VCaP (cell line): ENCODE measurements around the gene CCDC66.
"Not testable (repeated sequence)": the region's sequence is repeated elsewhere in the genome, so short reads cannot be mapped to it uniquely, and the experiment has no call there.

Source experiments
- H3K27ac ChIP-seq: fragments of 450-650 bp; 2 replicates; pipeline ENCODE4 v1.5.1; 2017
- TF ChIP-seq, protein P1 (sequence below): fragments of 450-650 bp; conservative IDR thresholded peaks from 2 replicates; pipeline ENCODE4 v1.5.1; 2017; ENCODE audit warnings: mild to moderate bottlenecking, moderate library complexity

The CCDC66 gene

DNA sequence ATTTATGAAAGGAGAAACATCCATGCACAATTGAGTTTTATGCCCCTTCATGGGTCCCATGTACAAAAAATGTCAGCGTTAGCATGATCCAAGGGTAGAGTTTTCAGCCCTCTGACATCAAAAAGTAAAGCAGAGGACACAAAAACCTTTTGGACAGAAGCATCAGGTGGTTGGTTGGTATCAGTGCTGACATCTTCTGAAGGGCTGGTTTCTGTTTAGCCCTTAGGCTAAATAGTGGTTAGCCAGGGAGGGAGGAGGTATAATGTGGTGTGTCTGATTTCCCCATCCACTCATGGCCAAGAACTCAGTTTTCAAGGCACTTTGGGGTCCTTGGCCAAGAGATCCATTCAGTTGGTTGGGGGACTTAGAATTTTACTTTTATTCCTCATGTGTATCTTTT is 16.5 kb downstream of the CCDC66 start:
- TF ChIP-seq, protein P1, sequence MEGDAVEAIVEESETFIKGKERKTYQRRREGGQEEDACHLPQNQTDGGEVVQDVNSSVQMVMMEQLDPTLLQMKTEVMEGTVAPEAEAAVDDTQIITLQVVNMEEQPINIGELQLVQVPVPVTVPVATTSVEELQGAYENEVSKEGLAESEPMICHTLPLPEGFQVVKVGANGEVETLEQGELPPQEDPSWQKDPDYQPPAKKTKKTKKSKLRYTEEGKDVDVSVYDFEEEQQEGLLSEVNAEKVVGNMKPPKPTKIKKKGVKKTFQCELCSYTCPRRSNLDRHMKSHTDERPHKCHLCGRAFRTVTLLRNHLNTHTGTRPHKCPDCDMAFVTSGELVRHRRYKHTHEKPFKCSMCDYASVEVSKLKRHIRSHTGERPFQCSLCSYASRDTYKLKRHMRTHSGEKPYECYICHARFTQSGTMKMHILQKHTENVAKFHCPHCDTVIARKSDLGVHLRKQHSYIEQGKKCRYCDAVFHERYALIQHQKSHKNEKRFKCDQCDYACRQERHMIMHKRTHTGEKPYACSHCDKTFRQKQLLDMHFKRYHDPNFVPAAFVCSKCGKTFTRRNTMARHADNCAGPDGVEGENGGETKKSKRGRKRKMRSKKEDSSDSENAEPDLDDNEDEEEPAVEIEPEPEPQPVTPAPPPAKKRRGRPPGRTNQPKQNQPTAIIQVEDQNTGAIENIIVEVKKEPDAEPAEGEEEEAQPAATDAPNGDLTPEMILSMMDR, result no peak

DNA sequence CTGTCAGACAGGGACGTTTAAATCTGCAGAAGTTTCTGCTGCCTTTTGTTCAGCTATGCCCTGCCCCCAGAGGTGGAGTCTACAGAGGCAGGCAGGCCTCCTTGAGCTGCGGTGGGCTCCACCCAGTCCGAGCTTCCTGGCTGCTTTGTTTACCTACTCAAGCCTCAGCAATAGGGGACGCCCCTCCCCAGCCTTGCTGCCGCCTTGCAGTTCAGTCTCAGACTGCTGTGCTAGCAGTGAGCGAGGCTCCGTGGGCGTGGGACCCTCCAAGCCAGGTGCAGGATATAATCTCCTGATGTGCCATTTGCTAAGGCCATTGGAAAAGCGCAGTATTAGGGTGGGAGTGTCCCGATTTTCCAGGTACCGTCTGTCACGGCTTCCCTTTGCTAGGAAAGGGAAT is 25.0 kb downstream of the CCDC66 start:
- H3K27ac ChIP-seq, result not testable (repeated sequence)

More for the DNA sequence above, 16.5 kb downstream of the CCDC66 start:
- no peak overlapping the region for H3K27ac ChIP-seq

DNA sequence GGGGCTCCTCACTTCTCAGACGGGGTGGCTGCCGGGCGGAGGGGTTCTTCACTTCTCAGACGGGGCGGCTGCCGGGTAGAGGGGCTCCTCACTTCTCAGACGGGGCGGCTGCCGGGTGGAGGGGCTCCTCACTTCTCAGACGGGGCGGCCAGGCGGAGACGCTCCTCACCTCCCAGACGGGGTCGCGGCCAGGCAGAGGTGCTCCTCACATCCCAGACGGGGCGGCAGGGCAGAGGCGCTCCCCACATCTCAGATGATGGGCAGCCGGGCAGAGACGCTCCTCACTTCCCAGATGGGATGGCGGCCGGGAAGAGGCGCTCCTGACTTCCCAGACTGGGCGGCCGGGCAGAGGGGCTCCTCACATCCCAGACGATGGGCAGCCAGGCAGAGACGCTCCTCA is 27.3 kb downstream of the CCDC66 start:
- H3K27ac ChIP-seq, result not testable (repeated sequence)

DNA sequence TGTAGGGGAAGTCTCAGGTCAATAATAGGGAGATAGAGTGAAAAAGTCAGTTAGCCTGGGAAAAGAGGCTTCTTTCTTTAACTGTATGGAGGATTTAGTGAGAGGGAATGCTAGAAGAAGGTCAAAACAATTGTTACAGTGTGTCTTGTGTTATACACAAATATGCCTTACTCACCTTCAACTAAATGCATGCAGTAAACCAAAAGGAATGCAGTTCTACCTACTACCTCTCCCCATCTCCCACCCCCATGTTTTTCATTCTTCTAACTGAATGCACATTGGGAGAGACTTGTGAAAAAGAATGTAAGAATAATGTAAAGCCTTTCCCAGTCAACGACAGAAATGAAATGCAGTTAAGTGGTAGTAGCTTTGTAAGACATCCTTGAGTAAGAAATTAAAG is 33.8 kb downstream of the CCDC66 start:
- TF ChIP-seq, protein P1, result no peak
- H3K27ac ChIP-seq, result no peak overlapping the region

DNA sequence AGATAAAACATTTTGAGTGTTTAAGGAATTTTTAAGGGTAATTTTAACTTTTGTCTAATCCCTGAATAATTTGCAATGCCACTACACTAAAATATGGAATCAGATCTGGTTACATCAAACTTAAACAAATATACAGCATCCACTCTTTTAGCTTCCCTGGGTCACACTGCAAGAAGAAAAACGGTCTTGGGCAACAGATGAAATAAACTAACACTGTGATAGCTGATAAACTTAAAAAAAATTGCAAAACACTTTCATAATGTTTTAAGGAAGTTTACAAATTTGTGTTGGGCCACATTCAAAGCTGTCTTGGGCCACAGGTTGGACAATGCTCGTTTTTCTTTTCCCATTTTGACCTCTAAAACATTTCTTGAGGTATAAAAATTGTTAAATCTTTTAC is 34.3 kb downstream of the CCDC66 start:
- TF ChIP-seq, protein P1, result no peak
- no peak overlapping the region for H3K27ac ChIP-seq

DNA sequence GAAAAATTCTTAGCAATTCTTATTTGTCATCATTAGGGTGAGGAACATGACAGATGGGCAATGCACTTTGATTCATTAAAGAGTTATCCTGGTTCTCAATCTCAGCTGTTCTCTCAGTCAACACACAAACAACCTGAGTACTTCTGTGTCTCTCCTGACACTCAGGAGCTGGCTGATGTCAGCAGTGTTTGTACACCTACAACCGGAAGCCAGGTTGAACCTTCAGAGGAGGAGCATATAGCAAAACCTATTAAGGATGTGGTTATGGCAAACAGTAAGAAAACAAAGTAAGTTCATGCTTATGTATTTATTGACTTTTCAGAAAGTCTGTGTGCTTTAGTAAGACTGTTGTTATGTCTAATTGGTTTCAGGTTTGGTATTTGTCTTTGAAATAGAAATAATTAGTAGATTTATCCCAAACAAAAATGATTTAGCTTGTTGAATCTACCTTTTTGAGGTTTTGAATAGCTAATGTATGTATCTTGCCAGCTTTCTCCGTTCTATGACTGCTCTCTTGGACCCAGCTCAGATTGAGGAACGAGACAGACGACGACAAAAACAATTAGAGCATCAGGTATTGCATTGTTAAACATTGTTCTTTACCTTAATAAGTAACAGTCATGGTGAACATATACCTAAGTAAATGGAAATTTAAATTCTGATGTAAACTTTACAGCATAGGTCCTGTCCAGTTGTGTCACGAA is 36.6 kb downstream of the CCDC66 start:
- TF ChIP-seq, protein P1, result no peak

DNA sequence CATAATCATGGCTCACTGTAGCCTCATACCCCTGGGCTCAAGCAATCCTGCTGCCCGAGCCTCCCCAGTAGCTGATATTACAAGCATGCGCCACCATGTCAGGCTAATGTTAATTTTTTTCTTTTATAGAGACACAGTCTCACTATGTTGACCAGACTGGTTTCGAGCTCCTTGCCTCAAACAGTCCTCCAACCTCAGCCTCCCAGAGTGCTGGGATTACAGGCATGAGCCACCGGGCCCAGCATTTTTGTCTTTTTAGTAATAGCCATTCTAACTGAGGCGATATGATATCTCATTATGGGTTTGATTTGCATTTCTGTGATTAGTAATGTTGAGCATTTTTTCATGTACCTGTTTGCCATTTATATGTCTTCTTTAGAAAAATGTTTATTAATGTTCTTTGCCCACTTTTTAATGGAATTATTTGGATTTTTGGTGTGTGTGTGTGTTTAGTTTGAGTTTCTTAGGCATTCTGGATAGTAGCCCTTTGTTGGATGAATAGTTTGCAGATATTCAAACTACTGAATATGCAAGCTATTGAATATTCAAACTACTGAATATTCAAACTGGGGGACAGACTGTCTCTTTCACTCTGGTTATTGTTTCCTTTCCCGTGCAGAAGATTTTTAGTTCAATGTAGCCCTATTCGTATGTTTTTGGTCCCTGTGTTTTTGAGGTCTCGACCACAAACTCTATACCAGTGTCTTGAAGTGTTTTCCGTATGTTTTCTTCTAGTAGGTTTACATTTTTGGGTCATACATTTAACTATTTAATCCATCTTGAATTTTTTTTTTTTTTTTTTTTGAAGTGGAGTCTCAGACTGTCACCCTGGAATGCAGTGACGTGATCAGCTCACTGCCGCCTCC is 39.2 kb downstream of the CCDC66 start:
- TF ChIP-seq, protein P1, result no peak
- H3K27ac ChIP-seq, result no peak overlapping the region

More for the DNA sequence above, 36.6 kb downstream of the CCDC66 start:
- H3K27ac ChIP-seq, result peak overlapping the region; percentile 60

DNA sequence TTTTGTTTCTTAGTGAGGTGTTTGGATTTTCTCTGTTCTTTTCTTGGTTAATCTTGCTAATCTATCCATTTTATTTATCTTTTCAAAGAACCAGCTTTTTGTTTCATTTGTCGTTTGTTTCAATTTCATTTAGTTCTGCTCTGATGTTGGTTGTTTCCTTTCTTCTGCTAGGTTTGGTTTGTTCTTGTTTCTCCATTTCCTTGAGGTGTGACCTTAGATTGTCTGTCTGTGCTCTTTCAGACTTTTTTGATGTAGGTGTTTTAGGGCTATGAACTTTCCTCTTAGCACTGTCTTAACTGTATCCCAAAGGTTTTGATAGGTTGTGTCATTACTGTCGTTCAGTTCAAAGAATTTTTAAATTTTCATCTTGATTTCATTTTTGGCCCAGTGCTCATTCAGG is 51.5 kb downstream of the CCDC66 start:
- not testable (repeated sequence) for H3K27ac ChIP-seq

DNA sequence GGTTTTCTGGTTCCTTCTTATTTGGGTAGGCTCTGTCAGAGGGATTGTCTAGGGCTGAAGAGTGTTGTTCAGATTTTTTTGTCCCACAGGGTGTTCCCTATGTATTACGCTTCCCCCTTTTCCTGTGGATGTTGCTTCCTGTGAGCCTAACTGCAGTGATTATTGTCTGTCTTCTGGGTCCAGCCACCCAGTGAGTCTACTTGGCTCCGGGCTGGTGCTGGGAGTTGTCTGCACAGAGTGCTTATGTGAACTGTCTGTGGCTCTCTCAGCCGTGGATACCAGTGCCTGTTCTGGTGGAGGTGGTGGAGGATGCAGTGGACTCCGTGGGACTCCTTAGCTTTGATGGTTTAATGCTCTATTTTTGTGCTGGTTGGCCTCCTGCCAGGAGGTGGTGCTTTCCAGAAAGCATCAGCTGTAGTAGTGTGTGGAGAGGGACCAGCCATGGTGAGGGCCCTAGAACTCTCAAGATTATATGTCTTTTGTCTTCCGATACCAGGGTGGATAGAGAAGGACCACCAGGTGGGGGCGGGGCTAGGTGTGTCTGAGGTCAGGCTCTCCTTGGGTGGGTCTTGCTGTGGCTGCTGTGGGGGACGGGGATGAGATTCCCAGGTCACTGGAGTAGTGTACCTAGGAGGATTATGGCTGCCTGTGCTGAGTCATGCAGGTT is 53.8 kb downstream of the CCDC66 start:
- H3K27ac ChIP-seq, result no peak overlapping the region
- TF ChIP-seq, protein P1, result no peak
